NCI-H82 treated with DMSO at 0.1 percent for 48 hours (cell line): ENCODE results near the gene C1orf141.
"Not testable (repeated sequence)": the region's sequence is repeated elsewhere in the genome, so short reads cannot be mapped to it uniquely, and the experiment has no call there.

ENCODE experiments used
- DNase-seq: peaks from one replicate; lab custom pipeline; 2025; ENCODE audit not compliant: unreplicated experiment; lab: John Stamatoyannopoulos, UW

Gene C1orf141

GRCh38 chr1:67143966-67144365, 9.2 kb upstream of the C1orf141 start:
- no peak for DNase-seq

- no peak for DNase-seq
Measured at GRCh38 chr1:67142931-67143330, 8.2 kb upstream of the C1orf141 start.

- DNase-seq: not testable (repeated sequence)
Measured at GRCh38 chr1:67141832-67142231, 7.1 kb upstream of the C1orf141 start.

- no peak for DNase-seq
Measured at GRCh38 chr1:67140460-67140859, 5.7 kb upstream of the C1orf141 start.

GRCh38 chr1:67138813-67139499, 4.2 kb upstream of the C1orf141 start:
- no peak for DNase-seq

GRCh38 chr1:67137307-67137753, 2.6 kb upstream of the C1orf141 start:
- DNase-seq: no peak

GRCh38 chr1:67135354-67135753, 584 bp upstream of the C1orf141 start:
- no peak for DNase-seq

- no peak for DNase-seq
Measured at GRCh38 chr1:67133177-67133576, 1.6 kb downstream of the C1orf141 start.

- no peak for DNase-seq
Measured at GRCh38 chr1:67130673-67131072, 4.1 kb downstream of the C1orf141 start.

- DNase-seq: no peak
Measured at GRCh38 chr1:67126974-67127373, 7.8 kb downstream of the C1orf141 start.

GRCh38 chr1:67126111-67126746, 8.5 kb downstream of the C1orf141 start:
- DNase-seq: no peak

GRCh38 chr1:67124455-67124854, 10.3 kb downstream of the C1orf141 start:
- DNase-seq: no peak

- no peak for DNase-seq
Measured at GRCh38 chr1:67120855-67121619, 13.7 kb downstream of the C1orf141 start.

GRCh38 chr1:67118646-67119045, 16.1 kb downstream of the C1orf141 start:
- no peak for DNase-seq

- no peak for DNase-seq
Measured at GRCh38 chr1:67118191-67118590, 16.6 kb downstream of the C1orf141 start.

GRCh38 chr1:67114162-67114561, 20.6 kb downstream of the C1orf141 start:
- no peak for DNase-seq

- DNase-seq: no peak
Measured at GRCh38 chr1:67110352-67110751, 24.4 kb downstream of the C1orf141 start.

GRCh38 chr1:67105508-67105907, 29.3 kb downstream of the C1orf141 start:
- no peak for DNase-seq

GRCh38 chr1:67103548-67103947, 31.2 kb downstream of the C1orf141 start:
- DNase-seq: no peak

- DNase-seq: no peak
Measured at GRCh38 chr1:67100833-67101232, 33.9 kb downstream of the C1orf141 start.

- DNase-seq: no peak
Measured at GRCh38 chr1:67097305-67097704, 37.5 kb downstream of the C1orf141 start.

- no peak for DNase-seq
Measured at GRCh38 chr1:67094191-67094590, 40.6 kb downstream of the C1orf141 start.
